Measurements from ENCODE around the gene CATSPER1. TPM values are rescaled to one million over a fixed set of nuclear protein-coding genes. Genes with fewer than 3 reads are reported as not detected.

The CATSPER1 gene
- total and polyA plus RNA-seq, 2 experiments from 2014 or later, result not detected

DNA sequence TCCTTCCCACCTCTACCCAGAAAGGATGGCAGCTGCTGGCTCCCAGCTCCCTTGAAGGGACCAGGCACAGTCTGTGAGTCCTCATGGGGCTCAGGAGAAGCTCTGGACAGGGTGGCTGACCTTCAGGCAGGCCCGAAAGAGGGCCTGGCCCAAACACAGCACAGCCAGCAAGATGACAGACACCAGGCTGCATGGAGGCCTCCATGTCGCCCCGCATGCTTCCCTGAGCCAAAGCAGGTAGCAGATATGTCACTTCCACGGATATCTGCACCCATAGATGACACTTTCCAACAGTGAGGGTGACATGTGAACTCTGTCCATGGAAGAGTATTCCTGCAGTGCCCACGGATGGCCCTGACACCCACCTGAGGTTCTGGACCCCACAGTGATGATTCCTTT is 42.7 kb downstream of the CATSPER1 start:
- H3K4me2 ChIP-seq, result no peak overlapping the region
- ATAC-seq (no peak), DNase-seq (ENCODE audit: low spot score) (no peak)
- H3K27me3 ChIP-seq (ENCODE audit: insufficient read depth), result no peaks in the 10 kb centered on the region
- Mint-ChIP-seq H3K27me3 (ENCODE audit: insufficient read depth, low read depth, poor library complexity) (peaks cover 17% of the 10 kb centered on the region), H3K4me1 (no peaks in the 10 kb centered on the region), H3K4me3 (no peak overlapping the region), H3K9me3 (no peaks in the 10 kb centered on the region; the same call in 2 of the 3 replicates), H3K27ac (no peak overlapping the region), H3K36me3 (ENCODE audit: low read depth) (peaks cover 12% of the 10 kb centered on the region)
- no peaks in the 10 kb centered on the region for H3K36me3 ChIP-seq (ENCODE audit: insufficient read depth)
- no peak overlapping the region for H2AFZ ChIP-seq
- TF ChIP-seq, protein P1, sequence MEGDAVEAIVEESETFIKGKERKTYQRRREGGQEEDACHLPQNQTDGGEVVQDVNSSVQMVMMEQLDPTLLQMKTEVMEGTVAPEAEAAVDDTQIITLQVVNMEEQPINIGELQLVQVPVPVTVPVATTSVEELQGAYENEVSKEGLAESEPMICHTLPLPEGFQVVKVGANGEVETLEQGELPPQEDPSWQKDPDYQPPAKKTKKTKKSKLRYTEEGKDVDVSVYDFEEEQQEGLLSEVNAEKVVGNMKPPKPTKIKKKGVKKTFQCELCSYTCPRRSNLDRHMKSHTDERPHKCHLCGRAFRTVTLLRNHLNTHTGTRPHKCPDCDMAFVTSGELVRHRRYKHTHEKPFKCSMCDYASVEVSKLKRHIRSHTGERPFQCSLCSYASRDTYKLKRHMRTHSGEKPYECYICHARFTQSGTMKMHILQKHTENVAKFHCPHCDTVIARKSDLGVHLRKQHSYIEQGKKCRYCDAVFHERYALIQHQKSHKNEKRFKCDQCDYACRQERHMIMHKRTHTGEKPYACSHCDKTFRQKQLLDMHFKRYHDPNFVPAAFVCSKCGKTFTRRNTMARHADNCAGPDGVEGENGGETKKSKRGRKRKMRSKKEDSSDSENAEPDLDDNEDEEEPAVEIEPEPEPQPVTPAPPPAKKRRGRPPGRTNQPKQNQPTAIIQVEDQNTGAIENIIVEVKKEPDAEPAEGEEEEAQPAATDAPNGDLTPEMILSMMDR (conservative IDR thresholded peaks at IDR 0.05; ENCODE audit: low read depth in 2 of 2), result no peak
- TF ChIP-seq, protein P2, sequence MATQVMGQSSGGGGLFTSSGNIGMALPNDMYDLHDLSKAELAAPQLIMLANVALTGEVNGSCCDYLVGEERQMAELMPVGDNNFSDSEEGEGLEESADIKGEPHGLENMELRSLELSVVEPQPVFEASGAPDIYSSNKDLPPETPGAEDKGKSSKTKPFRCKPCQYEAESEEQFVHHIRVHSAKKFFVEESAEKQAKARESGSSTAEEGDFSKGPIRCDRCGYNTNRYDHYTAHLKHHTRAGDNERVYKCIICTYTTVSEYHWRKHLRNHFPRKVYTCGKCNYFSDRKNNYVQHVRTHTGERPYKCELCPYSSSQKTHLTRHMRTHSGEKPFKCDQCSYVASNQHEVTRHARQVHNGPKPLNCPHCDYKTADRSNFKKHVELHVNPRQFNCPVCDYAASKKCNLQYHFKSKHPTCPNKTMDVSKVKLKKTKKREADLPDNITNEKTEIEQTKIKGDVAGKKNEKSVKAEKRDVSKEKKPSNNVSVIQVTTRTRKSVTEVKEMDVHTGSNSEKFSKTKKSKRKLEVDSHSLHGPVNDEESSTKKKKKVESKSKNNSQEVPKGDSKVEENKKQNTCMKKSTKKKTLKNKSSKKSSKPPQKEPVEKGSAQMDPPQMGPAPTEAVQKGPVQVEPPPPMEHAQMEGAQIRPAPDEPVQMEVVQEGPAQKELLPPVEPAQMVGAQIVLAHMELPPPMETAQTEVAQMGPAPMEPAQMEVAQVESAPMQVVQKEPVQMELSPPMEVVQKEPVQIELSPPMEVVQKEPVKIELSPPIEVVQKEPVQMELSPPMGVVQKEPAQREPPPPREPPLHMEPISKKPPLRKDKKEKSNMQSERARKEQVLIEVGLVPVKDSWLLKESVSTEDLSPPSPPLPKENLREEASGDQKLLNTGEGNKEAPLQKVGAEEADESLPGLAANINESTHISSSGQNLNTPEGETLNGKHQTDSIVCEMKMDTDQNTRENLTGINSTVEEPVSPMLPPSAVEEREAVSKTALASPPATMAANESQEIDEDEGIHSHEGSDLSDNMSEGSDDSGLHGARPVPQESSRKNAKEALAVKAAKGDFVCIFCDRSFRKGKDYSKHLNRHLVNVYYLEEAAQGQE (IDR thresholded peaks at IDR 0.05; ENCODE audit: unreplicated experiment), result no peak
- no peak for TF ChIP-seq JUNB (IDR thresholded peaks at IDR 0.05; ENCODE audit: unreplicated experiment)
- TF ChIP-seq ZNF331 (CRISPR knock-in tag; IDR thresholded peaks at IDR 0.05; ENCODE audit: low read depth), result no peak
- no peak for TF ChIP-seq CREB1 (CRISPR knock-in tag; IDR thresholded peaks at IDR 0.05; ENCODE audit: low read depth)
- no peak for TF ChIP-seq NANOG (IDR thresholded peaks at IDR 0.05; ENCODE audit: borderline replicate concordance)
- TF ChIP-seq EZH2 (IDR thresholded peaks at IDR 0.05; ENCODE audit: low read depth, unreplicated experiment), result no peak
- TF ChIP-seq, protein P3, sequence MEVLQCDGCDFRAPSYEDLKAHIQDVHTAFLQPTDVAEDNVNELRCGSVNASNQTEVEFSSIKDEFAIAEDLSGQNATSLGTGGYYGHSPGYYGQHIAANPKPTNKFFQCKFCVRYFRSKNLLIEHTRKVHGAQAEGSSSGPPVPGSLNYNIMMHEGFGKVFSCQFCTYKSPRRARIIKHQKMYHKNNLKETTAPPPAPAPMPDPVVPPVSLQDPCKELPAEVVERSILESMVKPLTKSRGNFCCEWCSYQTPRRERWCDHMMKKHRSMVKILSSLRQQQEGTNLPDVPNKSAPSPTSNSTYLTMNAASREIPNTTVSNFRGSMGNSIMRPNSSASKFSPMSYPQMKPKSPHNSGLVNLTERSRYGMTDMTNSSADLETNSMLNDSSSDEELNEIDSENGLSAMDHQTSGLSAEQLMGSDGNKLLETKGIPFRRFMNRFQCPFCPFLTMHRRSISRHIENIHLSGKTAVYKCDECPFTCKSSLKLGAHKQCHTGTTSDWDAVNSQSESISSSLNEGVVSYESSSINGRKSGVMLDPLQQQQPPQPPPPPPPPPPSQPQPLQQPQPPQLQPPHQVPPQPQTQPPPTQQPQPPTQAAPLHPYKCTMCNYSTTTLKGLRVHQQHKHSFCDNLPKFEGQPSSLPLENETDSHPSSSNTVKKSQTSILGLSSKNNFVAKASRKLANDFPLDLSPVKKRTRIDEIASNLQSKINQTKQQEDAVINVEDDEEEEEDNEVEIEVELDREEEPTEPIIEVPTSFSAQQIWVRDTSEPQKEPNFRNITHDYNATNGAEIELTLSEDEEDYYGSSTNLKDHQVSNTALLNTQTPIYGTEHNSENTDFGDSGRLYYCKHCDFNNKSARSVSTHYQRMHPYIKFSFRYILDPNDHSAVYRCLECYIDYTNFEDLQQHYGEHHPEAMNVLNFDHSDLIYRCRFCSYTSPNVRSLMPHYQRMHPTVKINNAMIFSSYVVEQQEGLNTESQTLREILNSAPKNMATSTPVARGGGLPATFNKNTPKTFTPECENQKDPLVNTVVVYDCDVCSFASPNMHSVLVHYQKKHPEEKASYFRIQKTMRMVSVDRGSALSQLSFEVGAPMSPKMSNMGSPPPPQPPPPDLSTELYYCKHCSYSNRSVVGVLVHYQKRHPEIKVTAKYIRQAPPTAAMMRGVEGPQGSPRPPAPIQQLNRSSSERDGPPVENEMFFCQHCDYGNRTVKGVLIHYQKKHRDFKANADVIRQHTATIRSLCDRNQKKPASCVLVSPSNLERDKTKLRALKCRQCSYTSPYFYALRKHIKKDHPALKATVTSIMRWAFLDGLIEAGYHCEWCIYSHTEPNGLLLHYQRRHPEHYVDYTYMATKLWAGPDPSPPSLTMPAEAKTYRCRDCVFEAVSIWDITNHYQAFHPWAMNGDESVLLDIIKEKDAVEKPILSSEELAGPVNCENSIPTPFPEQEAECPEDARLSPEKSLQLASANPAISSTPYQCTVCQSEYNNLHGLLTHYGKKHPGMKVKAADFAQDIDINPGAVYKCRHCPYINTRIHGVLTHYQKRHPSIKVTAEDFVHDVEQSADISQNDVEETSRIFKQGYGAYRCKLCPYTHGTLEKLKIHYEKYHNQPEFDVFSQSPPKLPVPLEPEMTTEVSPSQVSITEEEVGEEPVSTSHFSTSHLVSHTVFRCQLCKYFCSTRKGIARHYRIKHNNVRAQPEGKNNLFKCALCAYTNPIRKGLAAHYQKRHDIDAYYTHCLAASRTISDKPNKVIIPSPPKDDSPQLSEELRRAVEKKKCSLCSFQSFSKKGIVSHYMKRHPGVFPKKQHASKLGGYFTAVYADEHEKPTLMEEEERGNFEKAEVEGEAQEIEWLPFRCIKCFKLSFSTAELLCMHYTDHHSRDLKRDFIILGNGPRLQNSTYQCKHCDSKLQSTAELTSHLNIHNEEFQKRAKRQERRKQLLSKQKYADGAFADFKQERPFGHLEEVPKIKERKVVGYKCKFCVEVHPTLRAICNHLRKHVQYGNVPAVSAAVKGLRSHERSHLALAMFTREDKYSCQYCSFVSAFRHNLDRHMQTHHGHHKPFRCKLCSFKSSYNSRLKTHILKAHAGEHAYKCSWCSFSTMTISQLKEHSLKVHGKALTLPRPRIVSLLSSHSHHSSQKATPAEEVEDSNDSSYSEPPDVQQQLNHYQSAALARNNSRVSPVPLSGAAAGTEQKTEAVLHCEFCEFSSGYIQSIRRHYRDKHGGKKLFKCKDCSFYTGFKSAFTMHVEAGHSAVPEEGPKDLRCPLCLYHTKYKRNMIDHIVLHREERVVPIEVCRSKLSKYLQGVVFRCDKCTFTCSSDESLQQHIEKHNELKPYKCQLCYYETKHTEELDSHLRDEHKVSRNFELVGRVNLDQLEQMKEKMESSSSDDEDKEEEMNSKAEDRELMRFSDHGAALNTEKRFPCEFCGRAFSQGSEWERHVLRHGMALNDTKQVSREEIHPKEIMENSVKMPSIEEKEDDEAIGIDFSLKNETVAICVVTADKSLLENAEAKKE (CRISPR knock-in tag; IDR thresholded peaks at IDR 0.05), result no peak
- TF ChIP-seq POLR2AphosphoS5 (IDR thresholded peaks at IDR 0.05; ENCODE audit: low read depth), result no peak
- TF ChIP-seq EZH2phosphoT487 (IDR thresholded peaks at IDR 0.05; ENCODE audit: unreplicated experiment), result no peak
- no peak for TF ChIP-seq ZNF114 (CRISPR knock-in tag; IDR thresholded peaks at IDR 0.05)
- TF ChIP-seq, protein P4, sequence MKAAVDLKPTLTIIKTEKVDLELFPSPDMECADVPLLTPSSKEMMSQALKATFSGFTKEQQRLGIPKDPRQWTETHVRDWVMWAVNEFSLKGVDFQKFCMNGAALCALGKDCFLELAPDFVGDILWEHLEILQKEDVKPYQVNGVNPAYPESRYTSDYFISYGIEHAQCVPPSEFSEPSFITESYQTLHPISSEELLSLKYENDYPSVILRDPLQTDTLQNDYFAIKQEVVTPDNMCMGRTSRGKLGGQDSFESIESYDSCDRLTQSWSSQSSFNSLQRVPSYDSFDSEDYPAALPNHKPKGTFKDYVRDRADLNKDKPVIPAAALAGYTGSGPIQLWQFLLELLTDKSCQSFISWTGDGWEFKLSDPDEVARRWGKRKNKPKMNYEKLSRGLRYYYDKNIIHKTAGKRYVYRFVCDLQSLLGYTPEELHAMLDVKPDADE (IDR thresholded peaks at IDR 0.05), result no peak
- TF ChIP-seq STAT1 (IDR thresholded peaks at IDR 0.05; ENCODE audit: unreplicated experiment), result no peak
- H3K4me3 ChIP-seq, result no peak overlapping the region
- no peaks in the 10 kb centered on the region for H3K9me2 ChIP-seq (ENCODE audit: insufficient read depth)
- H4K20me1 ChIP-seq (replicated peaks; ENCODE audit: insufficient read depth), result no peaks in the 10 kb centered on the region
- H3K79me2 ChIP-seq (replicated peaks; ENCODE audit: insufficient read depth), result no peaks in the 10 kb centered on the region
- H3K4me1 ChIP-seq (ENCODE audit: insufficient read depth), result no peaks in the 10 kb centered on the region
- H3K27ac ChIP-seq (ENCODE audit: low read depth), result no peak overlapping the region
- no peaks in the 10 kb centered on the region for H3F3A ChIP-seq (replicated peaks; ENCODE audit: low read depth)
